ENCODE data around the gene OR2W1.
A peak's percentile ranks its signal among the peaks of the same experiment; 100 is the strongest.

OR2W1 gene

DNA sequence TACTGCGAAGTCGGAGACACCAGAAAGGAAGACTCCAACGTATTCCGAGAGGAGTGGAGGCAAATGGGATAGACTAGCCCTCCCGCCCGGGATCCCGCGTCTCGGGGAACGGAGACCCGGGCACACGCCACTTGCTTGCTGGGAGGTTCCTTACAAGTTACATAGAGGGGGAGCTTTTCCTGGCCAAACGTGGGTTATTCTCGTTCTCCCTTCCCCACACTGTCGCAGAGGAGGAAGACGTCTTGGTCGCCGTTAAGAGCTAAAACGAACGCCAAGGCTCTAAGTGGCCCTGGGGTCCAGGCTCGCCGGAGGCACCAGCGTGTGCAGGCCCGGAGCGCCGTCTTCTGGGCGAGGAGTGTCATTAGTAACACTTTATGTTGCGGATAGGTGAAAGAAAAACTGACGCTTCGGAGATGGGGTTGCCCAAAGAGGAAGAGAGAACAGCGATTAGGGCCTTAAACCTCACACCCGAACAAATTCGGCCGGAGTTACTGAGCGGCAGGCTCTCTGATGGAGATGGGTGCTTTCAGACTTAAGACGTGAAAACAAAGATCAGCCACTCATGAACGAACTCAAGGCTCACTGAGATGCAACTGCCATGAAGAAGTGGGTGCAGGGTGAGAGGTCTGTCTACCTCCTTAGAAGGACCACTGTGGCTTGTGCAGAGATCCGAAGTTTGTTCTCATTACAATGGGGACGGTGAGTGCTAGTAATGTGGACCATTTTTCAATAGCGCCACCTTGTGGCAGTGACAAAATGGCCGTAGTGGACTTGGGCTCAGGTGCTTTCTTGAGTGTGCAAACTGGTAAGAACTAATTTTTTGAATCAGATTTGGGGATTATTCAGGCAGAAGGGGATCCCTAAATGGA, 28.2 kb downstream of the OR2W1 start:
- DNase-seq (ENCODE audit: low spot score) (peak; percentile 67), ATAC-seq (ENCODE audit: low read depth) (peak; percentile 62)
- Histone ChIP-seq H3K27me3 (ENCODE audit: insufficient read depth, poor library complexity, severe bottlenecking) (no peaks in the 10 kb centered on the region), H3K27ac (ENCODE audit: poor library complexity, severe bottlenecking) (peak overlapping the region; percentile 54), H3K4me1 (ENCODE audit: insufficient read depth, poor library complexity, severe bottlenecking) (no peaks in the 10 kb centered on the region), H3K36me3 (ENCODE audit: low read depth) (no peaks in the 10 kb centered on the region), H3K9me3 (ENCODE audit: severe bottlenecking) (no peaks in the 10 kb centered on the region), H3K4me3 (ENCODE audit: severe bottlenecking) (peak overlapping the region; percentile 33)
- TF ChIP-seq, protein P1, sequence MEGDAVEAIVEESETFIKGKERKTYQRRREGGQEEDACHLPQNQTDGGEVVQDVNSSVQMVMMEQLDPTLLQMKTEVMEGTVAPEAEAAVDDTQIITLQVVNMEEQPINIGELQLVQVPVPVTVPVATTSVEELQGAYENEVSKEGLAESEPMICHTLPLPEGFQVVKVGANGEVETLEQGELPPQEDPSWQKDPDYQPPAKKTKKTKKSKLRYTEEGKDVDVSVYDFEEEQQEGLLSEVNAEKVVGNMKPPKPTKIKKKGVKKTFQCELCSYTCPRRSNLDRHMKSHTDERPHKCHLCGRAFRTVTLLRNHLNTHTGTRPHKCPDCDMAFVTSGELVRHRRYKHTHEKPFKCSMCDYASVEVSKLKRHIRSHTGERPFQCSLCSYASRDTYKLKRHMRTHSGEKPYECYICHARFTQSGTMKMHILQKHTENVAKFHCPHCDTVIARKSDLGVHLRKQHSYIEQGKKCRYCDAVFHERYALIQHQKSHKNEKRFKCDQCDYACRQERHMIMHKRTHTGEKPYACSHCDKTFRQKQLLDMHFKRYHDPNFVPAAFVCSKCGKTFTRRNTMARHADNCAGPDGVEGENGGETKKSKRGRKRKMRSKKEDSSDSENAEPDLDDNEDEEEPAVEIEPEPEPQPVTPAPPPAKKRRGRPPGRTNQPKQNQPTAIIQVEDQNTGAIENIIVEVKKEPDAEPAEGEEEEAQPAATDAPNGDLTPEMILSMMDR (IDR thresholded peaks at IDR 0.05; ENCODE audit: poor library complexity, severe bottlenecking), result peak; percentile 87

DNA sequence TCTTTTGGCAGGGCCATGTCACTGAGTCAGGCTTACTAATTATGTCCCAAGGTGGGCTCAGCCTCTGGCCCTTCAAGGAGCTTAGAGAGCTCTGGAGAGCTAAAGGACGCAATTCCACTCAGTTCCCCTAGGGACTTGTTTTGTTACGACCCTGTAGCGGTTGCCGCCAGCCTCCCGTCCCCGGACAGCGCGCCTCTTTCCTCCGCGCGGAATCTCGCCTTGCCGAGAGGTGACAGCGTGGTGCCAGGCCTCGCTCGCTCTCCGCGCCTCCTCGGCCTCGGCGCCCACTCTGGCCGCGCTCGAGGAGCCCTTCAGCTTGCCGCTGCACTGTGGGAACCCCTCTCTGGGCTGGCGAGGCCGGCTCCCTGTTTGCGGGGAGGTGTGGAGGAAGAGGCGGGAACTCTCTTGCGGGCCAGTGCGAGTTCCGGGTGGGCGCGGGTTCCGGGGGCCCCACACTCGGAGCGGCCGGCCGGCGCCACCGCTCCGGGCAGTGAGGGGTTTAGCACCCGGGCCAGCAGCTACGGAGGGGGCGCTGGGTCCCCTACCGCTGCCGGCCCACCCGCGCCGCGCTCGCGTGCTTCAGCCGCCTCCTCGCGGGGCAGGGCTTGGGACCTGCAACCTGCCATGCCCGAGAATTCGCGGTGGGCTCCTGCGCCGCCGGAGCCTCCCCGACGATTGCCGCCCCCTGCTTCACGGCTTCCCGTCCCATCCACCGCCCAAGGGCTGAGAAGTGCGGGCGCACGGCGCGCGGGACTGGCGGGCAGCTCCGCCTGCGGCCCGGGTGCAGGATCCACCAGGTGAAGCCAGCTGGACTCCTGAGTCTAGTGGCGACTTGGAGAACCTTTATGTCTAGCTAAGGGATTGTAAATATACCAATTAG, 30.0 kb downstream of the OR2W1 start:
- no peaks in the 10 kb centered on the region for H3K4me1 ChIP-seq (ENCODE audit: insufficient read depth, poor library complexity, severe bottlenecking)
- no peaks in the 10 kb centered on the region for H3K27me3 ChIP-seq (ENCODE audit: insufficient read depth, poor library complexity, severe bottlenecking)
- peak overlapping the region; percentile 46 for H3K4me3 ChIP-seq (ENCODE audit: severe bottlenecking)
- ATAC-seq (ENCODE audit: low read depth) (peak; percentile 53), DNase-seq (ENCODE audit: low spot score) (peak; percentile 56)
- TF ChIP-seq, protein P1 (IDR thresholded peaks at IDR 0.05; ENCODE audit: poor library complexity, severe bottlenecking), result no peak
- H3K27ac ChIP-seq (ENCODE audit: poor library complexity, severe bottlenecking), result peak overlapping the region; percentile 33
- H3K9me3 ChIP-seq (ENCODE audit: severe bottlenecking), result no peaks in the 10 kb centered on the region
- no peaks in the 10 kb centered on the region for H3K36me3 ChIP-seq (ENCODE audit: low read depth)

DNA sequence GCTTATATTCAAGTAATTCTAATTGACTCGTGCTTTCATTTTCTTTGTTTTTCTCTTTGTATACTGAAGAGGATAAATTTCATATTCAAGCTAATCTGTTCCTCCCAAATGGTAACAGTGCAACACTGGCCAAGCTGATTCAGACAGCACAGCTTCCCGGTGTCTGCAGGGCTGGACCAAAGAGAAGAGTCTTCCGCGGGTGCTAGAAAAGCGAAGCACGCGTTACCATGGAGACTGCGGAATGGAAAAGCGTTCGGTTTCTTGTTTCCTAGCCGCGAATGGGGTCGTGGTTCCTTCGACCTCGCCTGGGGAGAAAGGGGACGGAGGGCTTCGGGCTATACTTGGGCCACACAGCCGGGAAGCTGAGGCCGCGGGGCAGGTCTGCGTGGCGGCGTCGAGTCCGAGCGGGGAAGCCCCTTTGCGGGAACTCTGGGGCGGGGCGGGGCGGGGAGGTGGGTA, 33.7 kb downstream of the OR2W1 start:
- ATAC-seq (ENCODE audit: low read depth), result peak; percentile 50
- no peaks in the 10 kb centered on the region for H3K27me3 ChIP-seq (ENCODE audit: insufficient read depth, poor library complexity, severe bottlenecking)

DNA sequence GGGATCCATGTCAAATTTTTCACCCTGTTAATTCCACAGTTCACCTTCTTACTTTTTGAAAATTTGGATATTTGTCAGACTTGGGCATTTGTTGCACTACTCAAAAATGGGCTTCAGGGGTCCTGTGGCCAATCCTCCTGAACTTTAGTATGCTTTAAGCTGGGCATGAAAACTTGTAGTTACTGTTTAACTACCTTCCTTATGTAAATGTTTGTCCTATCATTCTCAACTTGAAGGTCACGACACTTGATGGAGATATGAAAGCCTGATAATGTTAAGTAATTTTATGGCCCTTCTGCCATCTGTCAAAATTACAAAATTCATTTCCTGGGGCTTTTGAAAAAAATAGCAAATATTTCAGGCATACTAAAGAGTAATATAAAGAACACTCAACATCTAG, 35.6 kb downstream of the OR2W1 start:
- Histone ChIP-seq H3K27ac (ENCODE audit: poor library complexity, severe bottlenecking) (no peak overlapping the region), H3K36me3 (ENCODE audit: low read depth) (no peaks in the 10 kb centered on the region), H3K27me3 (ENCODE audit: insufficient read depth, poor library complexity, severe bottlenecking) (no peaks in the 10 kb centered on the region), H3K4me1 (ENCODE audit: insufficient read depth, poor library complexity, severe bottlenecking) (peaks cover 7% of the 10 kb centered on the region), H3K4me3 (ENCODE audit: severe bottlenecking) (no peak overlapping the region), H3K9me3 (ENCODE audit: severe bottlenecking) (no peaks in the 10 kb centered on the region)
- TF ChIP-seq, protein P1 (IDR thresholded peaks at IDR 0.05; ENCODE audit: poor library complexity, severe bottlenecking), result no peak
- DNase-seq (ENCODE audit: low spot score) (no peak), ATAC-seq (ENCODE audit: low read depth) (no peak)

More for the DNA sequence above, 33.7 kb downstream of the OR2W1 start:
- Histone ChIP-seq H3K9me3 (ENCODE audit: severe bottlenecking) (no peaks in the 10 kb centered on the region), H3K4me3 (ENCODE audit: severe bottlenecking) (peak overlapping the region; percentile 32), H3K27ac (ENCODE audit: poor library complexity, severe bottlenecking) (no peak overlapping the region), H3K4me1 (ENCODE audit: insufficient read depth, poor library complexity, severe bottlenecking) (no peaks in the 10 kb centered on the region), H3K36me3 (ENCODE audit: low read depth) (no peaks in the 10 kb centered on the region)
- no peak for DNase-seq (ENCODE audit: low spot score)
- TF ChIP-seq, protein P1 (IDR thresholded peaks at IDR 0.05; ENCODE audit: poor library complexity, severe bottlenecking), result no peak
